ENCODE results near the gene XRN1.

- TF ChIP-seq POLR2AphosphoS5 (IDR thresholded peaks at IDR 0.05; ENCODE audit: borderline replicate concordance, low read depth, low read length) (no peak), EZH2 (IDR thresholded peaks at IDR 0.05) (no peak)
Measured at GRCh38 chr3:142275856-142276255, 172.0 kb downstream of the XRN1 start.
